Large intestine (tissue), 12 donors: Measurements from ENCODE around the gene AKT1S1. TPM values are rescaled to one million over a fixed set of nuclear protein-coding genes. Genes with fewer than 3 reads are reported as not detected.
"Not testable (repeated sequence)": the region's sequence is repeated elsewhere in the genome, so short reads cannot be mapped to it uniquely, and the experiment has no call there.

Source experiments
- DNase-seq, 2 donors: peaks; one replicate each; pipeline versions ENCODE4 v3.0.0 to v3.0.0-alpha.2; 2013
- H3K27ac ChIP-seq: one replicate; pipeline ENCODE4 v1.5.1; 2013; ENCODE audit warnings: low read length
- H3K27me3 ChIP-seq: 2 replicates; pipeline ENCODE4 v1.6.1; 2013; ENCODE audit warnings: low read length; ENCODE audit not compliant: control insufficient read depth, insufficient read depth
- H3K36me3 ChIP-seq: 2 replicates; pipeline ENCODE4 v1.6.1; 2013; ENCODE audit warnings: low read length; ENCODE audit not compliant: control insufficient read depth, insufficient read depth
- H3K4me1 ChIP-seq: one replicate; pipeline ENCODE4 v1.6.1; 2013; ENCODE audit warnings: low read length; ENCODE audit not compliant: control insufficient read depth, insufficient read depth
- H3K4me3 ChIP-seq: one replicate; pipeline ENCODE4 v1.5.1; 2013; ENCODE audit warnings: low read length
- H3K9me3 ChIP-seq: one replicate; pipeline ENCODE4 v1.6.1; 2013; ENCODE audit warnings: mild to moderate bottlenecking, low read depth, low read length, moderate library complexity; ENCODE audit not compliant: control insufficient read depth
- WGBS: methylation state at CpG from one replicate; pipeline ENCODE4 v1.1.5; 2013; ENCODE audit warnings: low lambda C conversion rate; ENCODE audit not compliant: insufficient coverage; 5-methylcytosine and 5-hydroxymethylcytosine counted together
- long read RNA-seq, 11 donors: transcript quantifications; one replicate each; lab custom pipeline, GENCODE V29; 2026
- polyA plus RNA-seq: library from polyadenylated mRNA; unstranded; fragments of 120-200 nt; gene quantifications from one replicate; pipeline ENCODE4 v1.2.1, GENCODE V29; 2013

AKT1S1 gene
- 38.5 TPM for polyA plus RNA-seq
- long read RNA-seq, donor 1, transcript AKT1S1-207 (5 exons, 3,075 nt): major isoform, 8 of 12 reads
- long read RNA-seq, donor 1, partial matches to known transcripts: 0 of 12 reads
- long read RNA-seq, donor 1, other reads (novel, unspliced or antisense): 0 of 12 reads
- long read RNA-seq, donor 2, transcript AKT1S1-207 (5 exons, 3,075 nt): major isoform, 11 of 18 reads
- long read RNA-seq, donor 2, transcript AKT1S1-205 (4 exons, 3,640 nt): minor isoform, 6 of 18 reads
- long read RNA-seq, donor 2, partial matches to known transcripts: 0 of 18 reads
- long read RNA-seq, donor 2, other reads (novel, unspliced or antisense): 0 of 18 reads
- long read RNA-seq, donor 3, transcript AKT1S1-205 (4 exons, 3,640 nt): minor isoform, 13 of 43 reads
- long read RNA-seq, donor 3, transcript AKT1S1-207 (5 exons, 3,075 nt): major isoform, 14 of 43 reads
- long read RNA-seq, donor 3, partial matches to known transcripts: 14 of 43 reads
- long read RNA-seq, donor 3, other reads (novel, unspliced or antisense): 0 of 43 reads
- long read RNA-seq, donor 4, partial matches to known transcripts: 0 of 2 reads
- long read RNA-seq, donor 4, other reads (novel, unspliced or antisense): 0 of 2 reads
- long read RNA-seq, donor 5, transcript AKT1S1-207 (5 exons, 3,075 nt): major isoform, 7 of 22 reads
- long read RNA-seq, donor 5, partial matches to known transcripts: 11 of 22 reads
- long read RNA-seq, donor 5, other reads (novel, unspliced or antisense): 0 of 22 reads
- long read RNA-seq, donor 6, transcript AKT1S1-207 (5 exons, 3,075 nt): major isoform, 8 of 16 reads
- long read RNA-seq, donor 6, partial matches to known transcripts: 5 of 16 reads
- long read RNA-seq, donor 6, other reads (novel, unspliced or antisense): 0 of 16 reads
- long read RNA-seq, donor 7, transcript AKT1S1-205 (4 exons, 3,640 nt): minor isoform, 7 of 16 reads
- long read RNA-seq, donor 7, transcript AKT1S1-207 (5 exons, 3,075 nt): major isoform, 8 of 16 reads
- long read RNA-seq, donor 7, partial matches to known transcripts: 0 of 16 reads
- long read RNA-seq, donor 7, other reads (novel, unspliced or antisense): 0 of 16 reads
- long read RNA-seq, donor 8, transcript AKT1S1-207 (5 exons, 3,075 nt): minor isoform, 5 of 35 reads
- long read RNA-seq, donor 8, transcript AKT1S1-205 (4 exons, 3,640 nt): major isoform, 7 of 35 reads
- long read RNA-seq, donor 8, partial matches to known transcripts: 22 of 35 reads
- long read RNA-seq, donor 8, other reads (novel, unspliced or antisense): 0 of 35 reads
- long read RNA-seq, donor 9, transcript AKT1S1-207 (5 exons, 3,075 nt): minor isoform, 5 of 12 reads
- long read RNA-seq, donor 9, transcript AKT1S1-205 (4 exons, 3,640 nt): major isoform, 6 of 12 reads
- long read RNA-seq, donor 9, partial matches to known transcripts: 0 of 12 reads
- long read RNA-seq, donor 9, other reads (novel, unspliced or antisense): 0 of 12 reads
- long read RNA-seq, donor 10, transcript AKT1S1-207 (5 exons, 3,075 nt): major isoform, 8 of 21 reads
- long read RNA-seq, donor 10, transcript AKT1S1-205 (4 exons, 3,640 nt): minor isoform, 5 of 21 reads
- long read RNA-seq, donor 10, partial matches to known transcripts: 6 of 21 reads
- long read RNA-seq, donor 10, other reads (novel, unspliced or antisense): 0 of 21 reads
- long read RNA-seq, donor 11, transcript AKT1S1-207 (5 exons, 3,075 nt): major isoform, 13 of 21 reads
- long read RNA-seq, donor 11, transcript AKT1S1-205 (4 exons, 3,640 nt): minor isoform, 6 of 21 reads
- long read RNA-seq, donor 11, partial matches to known transcripts: 0 of 21 reads
- long read RNA-seq, donor 11, other reads (novel, unspliced or antisense): 0 of 21 reads

DNA sequence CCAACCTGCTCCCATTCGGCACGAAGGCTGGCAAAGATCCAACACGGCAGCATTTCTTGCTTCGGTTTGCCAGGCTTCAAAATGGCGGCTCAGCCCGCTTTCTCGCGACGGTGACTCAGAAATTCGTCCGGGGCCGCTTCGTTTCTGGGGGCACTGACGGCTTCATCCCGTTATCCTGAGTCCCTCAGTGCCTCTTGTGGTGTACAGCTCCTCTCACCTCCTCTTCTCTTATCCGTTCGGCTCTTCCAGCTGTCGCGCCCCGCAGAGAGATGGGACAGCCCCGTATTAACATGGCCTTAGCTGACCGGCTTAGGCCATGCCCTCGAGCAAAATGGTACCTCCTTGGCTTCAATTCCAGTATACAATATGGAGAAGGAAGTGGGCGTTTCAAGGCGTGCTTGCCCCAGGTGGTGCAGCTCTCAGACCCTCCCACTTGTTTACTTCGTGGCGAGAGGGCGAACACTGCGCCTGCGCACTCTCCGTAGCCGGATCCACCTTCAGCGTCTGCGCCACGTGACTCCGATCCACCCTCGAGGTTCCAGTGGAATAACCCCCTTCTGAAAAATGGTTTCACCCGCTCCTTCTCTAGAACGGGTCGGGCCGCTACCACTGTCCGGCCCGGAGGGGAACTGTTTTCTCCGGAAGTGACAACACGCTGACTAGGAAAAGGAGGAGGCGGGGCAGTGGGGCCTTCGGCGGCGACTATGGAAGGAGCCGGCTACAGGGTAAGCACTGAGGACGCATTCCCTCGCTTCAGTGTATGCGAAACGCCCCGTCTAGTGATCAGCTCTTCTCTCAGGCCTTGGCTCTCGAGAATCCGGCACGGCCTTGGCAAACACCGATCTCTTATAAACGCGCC, at the start of gene AKT1S1, which contains the start of gene TBC1D17:
Gene AKT1S1, minus strand, starts transcription at position 336 of the 859 bp plus-strand sequence. CDS start 4,060 bp downstream, outside the sequence.
Gene TBC1D17, plus strand, starts transcription at position 683 of the 859 bp plus-strand sequence. Its CDS starts 22 bp downstream, at position 705.
- peak within 1 kb of the TSS; percentile 99 for H3K27ac ChIP-seq
- H3K27me3 ChIP-seq: no peaks in the 10 kb centered on the region
- peaks cover 16% of the 10 kb centered on the region for H3K4me1 ChIP-seq
- WGBS: no CpG with 5 or more reads among the region's 61 CpGs
- peak; percentile 100 for DNase-seq
- peaks cover 38% of the 10 kb centered on the region for H3K36me3 ChIP-seq
- peak within 1 kb of the TSS; percentile 82 for H3K4me3 ChIP-seq
- peaks cover 7% of the 10 kb centered on the region for H3K9me3 ChIP-seq

DNA sequence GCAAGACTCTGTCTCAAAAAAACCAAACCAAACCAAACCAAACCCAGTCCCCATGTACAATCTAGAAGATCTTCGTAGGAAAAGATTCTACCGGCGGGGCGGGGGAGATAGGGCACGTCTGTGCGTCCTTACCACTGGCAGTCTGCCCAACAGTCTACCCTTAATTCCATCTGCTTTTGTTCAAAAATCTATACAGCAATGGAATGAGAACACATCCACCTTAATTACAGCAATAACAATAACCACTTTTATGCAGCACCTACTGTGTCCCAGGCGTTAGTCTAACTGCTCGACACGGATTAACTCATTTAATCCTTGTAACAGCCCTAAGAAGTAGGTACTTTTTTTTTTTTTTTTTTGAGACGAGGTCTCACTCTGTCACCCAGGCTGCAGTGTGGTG, 49.4 kb upstream of the AKT1S1 start:
- 100% methylated on average over 1 of the region's 10 CpGs for WGBS
- no peak overlapping the region for H3K4me3 ChIP-seq
- H3K27me3 ChIP-seq: no peaks in the 10 kb centered on the region
- H3K9me3 ChIP-seq: no peaks in the 10 kb centered on the region
- peaks cover 51% of the 10 kb centered on the region for H3K36me3 ChIP-seq
- H3K4me1 ChIP-seq: peaks cover 8% of the 10 kb centered on the region
- no peak overlapping the region for H3K27ac ChIP-seq
- DNase-seq: no peak

DNA sequence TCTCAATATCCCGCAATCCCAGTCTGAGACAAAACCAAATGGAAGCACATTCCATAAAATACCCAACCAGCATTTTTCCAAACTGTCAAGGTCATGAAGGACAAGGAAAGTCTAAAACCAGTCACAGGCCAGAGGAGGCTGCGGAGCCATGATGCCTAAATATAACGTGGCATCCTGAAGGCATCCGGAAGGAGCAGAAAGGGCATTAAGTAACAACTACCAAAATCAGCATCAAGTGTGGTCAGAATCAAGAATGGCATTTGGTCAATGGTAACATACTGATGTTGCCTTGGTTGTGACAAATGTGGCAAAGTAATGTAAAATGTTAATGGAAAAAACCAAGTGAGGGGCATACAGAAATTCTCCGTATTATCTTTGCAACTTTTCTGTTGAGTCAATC, 48.3 kb upstream of the AKT1S1 start:
- H3K9me3 ChIP-seq: no peaks in the 10 kb centered on the region
- no peaks in the 10 kb centered on the region for H3K27me3 ChIP-seq
- WGBS: 100% methylated on average over 1 of the region's 5 CpGs
- H3K4me1 ChIP-seq: peaks cover 8% of the 10 kb centered on the region
- H3K4me3 ChIP-seq: no peak overlapping the region
- peaks cover 55% of the 10 kb centered on the region for H3K36me3 ChIP-seq
- no peak overlapping the region for H3K27ac ChIP-seq
- no peak for DNase-seq

DNA sequence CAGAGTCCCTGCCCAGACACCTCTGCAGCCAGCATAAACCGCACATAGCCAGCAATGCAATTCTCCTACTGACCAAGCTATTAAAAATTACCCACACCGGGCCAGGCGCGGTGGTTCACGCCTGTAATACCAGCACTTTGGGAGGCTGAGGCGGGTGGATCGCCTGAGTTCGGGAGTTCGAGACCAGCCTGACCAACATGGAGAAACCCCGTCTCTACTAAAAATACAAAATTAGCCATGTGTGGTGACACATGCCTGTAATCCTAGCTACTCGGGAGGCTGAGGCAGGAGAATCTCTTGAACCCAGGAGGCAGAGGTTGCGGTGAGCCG, 47.7 kb upstream of the AKT1S1 start:
- not testable (repeated sequence) for H3K9me3 ChIP-seq, DNase-seq, H3K27me3 ChIP-seq, H3K4me1 ChIP-seq, H3K27ac ChIP-seq, H3K4me3 ChIP-seq
- peaks cover 59% of the 10 kb centered on the region for H3K36me3 ChIP-seq
- no CpG with 5 or more reads among the region's 13 CpGs for WGBS

DNA sequence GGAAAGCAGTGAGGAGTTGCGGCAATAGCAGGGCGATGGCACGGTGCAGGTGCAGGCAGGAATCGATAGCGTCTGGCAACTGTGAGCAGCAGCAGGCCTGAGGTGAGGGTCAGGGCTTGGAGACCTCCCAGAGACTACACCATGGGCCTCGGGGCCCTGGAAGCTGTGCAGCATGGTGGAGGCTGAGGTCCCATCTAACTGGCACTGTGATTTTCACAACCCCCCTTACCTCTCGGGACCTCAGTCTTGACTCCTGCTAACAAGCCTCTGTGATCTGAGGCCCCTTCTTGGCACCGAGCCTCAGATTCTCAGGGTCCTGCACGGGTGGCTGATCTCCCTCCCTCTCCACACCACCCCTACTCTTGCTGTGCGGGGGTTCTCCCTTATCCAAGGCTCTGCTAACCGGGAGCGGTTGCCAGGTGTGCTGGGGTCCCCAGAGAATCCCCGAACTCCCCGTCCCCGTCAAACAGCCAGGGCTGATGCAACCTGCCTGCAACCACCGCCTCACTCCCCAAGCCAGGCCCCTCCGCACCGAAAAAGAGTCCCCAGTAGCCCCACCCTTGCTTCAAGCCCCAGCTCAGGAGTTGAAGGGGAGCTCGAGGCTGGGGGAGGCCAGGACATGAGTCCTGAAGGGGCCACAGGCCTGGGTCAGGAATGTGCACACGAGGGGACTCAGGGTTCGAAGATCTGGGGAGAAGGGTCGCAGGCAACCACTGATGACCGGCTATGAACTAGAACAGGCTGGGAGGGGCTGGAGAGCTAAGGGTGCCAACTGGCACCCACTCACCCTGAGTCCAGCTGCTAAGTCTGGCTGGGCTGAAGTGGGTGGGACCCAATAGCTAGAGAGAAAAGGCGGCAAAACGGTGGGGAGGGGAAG, 47.1 kb upstream of the AKT1S1 start:
- Histone ChIP-seq H3K36me3 (peaks cover 61% of the 10 kb centered on the region), H3K4me1 (peaks cover 8% of the 10 kb centered on the region), H3K27ac (no peak overlapping the region), H3K4me3 (no peak overlapping the region), H3K27me3 (no peaks in the 10 kb centered on the region), H3K9me3 (no peaks in the 10 kb centered on the region)
- DNase-seq: no peak
- WGBS: 93% methylated on average over 3 of the region's 25 CpGs

- Histone ChIP-seq H3K4me3 (no peak overlapping the region), H3K9me3 (no peaks in the 10 kb centered on the region), H3K27ac (no peak overlapping the region), H3K4me1 (peaks cover 8% of the 10 kb centered on the region), H3K36me3 (peaks cover 66% of the 10 kb centered on the region), H3K27me3 (no peaks in the 10 kb centered on the region)
- WGBS: no CpG with 5 or more reads among the region's 31 CpGs
- DNase-seq: no peak
These were observed 46.2 kb upstream of the AKT1S1 start for GRCh38 chr19:49923055-49924003.

DNA sequence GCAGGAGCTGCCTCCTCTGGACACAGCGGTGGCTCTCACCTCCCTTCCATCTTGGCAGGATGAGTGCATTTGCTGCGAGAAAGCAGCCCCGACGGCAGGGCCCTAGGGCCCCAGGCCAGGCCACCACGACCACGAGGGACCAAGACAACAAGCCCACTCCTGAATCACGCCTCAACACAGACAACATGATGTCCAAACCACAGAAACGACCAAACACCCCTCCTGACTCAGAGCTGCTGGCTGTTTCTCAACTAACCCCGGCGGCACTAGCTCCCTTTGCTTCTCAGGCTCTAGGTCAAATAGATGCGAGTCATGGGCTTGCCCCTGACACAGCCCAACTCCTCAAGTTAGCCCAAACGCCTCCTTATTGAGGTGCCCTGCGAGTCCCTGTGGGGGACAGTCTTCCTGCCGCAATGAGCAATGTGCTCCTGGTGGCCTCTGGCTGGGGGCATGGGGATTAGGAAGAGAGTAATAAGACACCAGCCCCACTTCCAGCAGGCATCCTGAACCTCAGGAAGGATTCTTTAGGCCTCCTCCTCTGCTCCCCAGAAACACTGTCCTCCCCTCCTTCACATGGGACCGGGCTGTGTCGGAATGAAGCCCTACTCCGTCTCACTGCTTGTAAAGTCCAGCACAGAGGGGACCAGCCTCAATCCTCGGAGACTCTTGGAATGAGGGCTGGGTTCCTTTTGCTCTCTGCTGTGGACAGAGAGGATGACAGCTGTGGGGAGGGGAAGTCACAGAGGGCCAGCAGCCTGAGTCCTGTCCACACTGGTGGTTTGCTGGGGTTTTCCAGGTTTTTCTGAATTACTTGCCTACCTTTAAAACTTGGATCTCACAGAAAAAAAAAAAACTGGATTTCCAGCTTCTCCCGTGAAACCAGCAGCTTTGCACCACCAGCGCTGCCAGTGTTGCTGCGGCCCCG, 45.0 kb upstream of the AKT1S1 start:
- DNase-seq: no peak
- H3K36me3 ChIP-seq: peaks cover 70% of the 10 kb centered on the region
- no peak overlapping the region for H3K4me3 ChIP-seq
- no CpG with 5 or more reads among the region's 22 CpGs for WGBS
- no peak overlapping the region for H3K27ac ChIP-seq
- H3K4me1 ChIP-seq: no peaks in the 10 kb centered on the region
- H3K9me3 ChIP-seq: no peaks in the 10 kb centered on the region
- H3K27me3 ChIP-seq: no peaks in the 10 kb centered on the region
